ENCODE data around the gene TM9SF4. TPM values are rescaled to one million over a fixed set of nuclear protein-coding genes. Genes with fewer than 3 reads are reported as not detected.

The TM9SF4 gene
- total RNA-seq, 1 donor from 2014 or later: 29.2 TPM

DNA sequence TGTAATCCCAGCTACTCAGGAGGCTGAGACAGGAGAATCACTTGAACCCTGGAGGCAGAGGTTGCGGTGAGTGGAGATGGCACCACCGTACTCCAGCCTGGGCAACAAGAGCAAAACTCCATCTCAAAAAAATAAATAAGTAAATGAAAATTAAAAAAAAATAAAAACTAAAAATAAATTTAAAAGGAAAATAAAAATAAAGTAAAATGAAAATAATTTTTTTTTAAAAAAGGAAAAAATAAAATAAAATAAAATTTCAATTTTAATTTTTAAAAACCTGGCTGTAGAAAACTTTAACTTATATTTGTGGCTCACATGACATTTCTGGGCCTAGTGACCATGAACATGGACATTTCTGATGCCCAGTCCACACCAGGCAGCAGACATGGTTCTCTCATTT lies 41.3 kb upstream of the TM9SF4 start:
- TF ChIP-seq, protein P1, sequence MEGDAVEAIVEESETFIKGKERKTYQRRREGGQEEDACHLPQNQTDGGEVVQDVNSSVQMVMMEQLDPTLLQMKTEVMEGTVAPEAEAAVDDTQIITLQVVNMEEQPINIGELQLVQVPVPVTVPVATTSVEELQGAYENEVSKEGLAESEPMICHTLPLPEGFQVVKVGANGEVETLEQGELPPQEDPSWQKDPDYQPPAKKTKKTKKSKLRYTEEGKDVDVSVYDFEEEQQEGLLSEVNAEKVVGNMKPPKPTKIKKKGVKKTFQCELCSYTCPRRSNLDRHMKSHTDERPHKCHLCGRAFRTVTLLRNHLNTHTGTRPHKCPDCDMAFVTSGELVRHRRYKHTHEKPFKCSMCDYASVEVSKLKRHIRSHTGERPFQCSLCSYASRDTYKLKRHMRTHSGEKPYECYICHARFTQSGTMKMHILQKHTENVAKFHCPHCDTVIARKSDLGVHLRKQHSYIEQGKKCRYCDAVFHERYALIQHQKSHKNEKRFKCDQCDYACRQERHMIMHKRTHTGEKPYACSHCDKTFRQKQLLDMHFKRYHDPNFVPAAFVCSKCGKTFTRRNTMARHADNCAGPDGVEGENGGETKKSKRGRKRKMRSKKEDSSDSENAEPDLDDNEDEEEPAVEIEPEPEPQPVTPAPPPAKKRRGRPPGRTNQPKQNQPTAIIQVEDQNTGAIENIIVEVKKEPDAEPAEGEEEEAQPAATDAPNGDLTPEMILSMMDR (IDR thresholded peaks at IDR 0.05): no peak
- Histone ChIP-seq H3K36me3 (no peaks in the 10 kb centered on the region), H3K27ac (no peak overlapping the region), H3K4me1 (no peaks in the 10 kb centered on the region), H3K9me3 (no peaks in the 10 kb centered on the region), H3K27me3 (no peaks in the 10 kb centered on the region), H3K4me3 (no peak overlapping the region)
- intact Hi-C loops (cut with DNase I): no loop called here
- no peak for DNase-seq (ENCODE audit: low spot score in 2 of 2)

DNA sequence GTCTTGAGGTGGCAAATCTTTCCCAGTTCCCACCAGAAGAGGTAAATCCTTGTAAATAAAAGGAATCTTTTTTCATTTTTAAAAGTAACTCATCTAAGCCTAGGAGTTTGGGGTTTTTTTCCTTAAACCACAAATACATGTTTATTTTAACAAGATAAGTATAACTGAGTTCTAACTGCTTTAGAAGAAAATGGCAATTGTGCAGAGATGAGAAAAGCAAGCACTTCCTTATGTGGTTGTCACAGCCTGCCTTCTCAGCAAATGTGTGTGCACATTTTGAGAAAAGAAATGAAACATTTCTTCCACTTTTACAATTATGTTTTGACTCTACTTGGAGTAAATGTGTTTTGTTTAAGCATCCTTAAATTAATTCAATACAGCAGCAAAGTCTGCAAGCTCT lies 39.8 kb upstream of the TM9SF4 start:
- Histone ChIP-seq H3K9me3 (no peaks in the 10 kb centered on the region), H3K27me3 (no peaks in the 10 kb centered on the region), H3K4me3 (no peak overlapping the region), H3K27ac (no peak overlapping the region), H3K4me1 (no peaks in the 10 kb centered on the region), H3K36me3 (no peaks in the 10 kb centered on the region)
- TF ChIP-seq, protein P1 (IDR thresholded peaks at IDR 0.05): no peak
- DNase-seq (ENCODE audit: low spot score in 2 of 2): no peak
- intact Hi-C loops (cut with DNase I): no loop called here

DNA sequence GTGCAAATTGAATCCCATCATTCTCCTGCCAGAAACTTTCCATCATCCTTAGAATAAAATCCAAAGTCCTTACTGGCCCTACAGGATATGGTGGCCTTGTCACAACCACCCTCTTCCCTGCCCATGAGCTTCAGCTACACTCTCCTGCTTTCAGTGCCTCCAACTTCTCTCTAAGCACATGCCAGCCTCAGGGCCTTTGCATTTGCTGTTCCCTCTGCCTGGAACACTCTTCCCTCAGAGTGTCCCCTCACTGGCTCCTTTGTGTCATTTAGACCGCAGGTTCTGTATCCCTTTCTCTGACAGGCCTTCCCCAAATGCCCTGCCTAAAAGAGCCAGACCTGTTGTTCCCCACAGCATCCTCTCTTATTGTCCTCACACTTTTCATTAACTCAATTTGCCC lies 39.2 kb upstream of the TM9SF4 start:
- no peak overlapping the region for H3K27ac ChIP-seq
- H3K4me3 ChIP-seq: no peak overlapping the region
- no peaks in the 10 kb centered on the region for H3K27me3 ChIP-seq
- no peak for DNase-seq (ENCODE audit: low spot score in 2 of 2)
- H3K4me1 ChIP-seq: no peaks in the 10 kb centered on the region
- H3K36me3 ChIP-seq: no peaks in the 10 kb centered on the region
- no peaks in the 10 kb centered on the region for H3K9me3 ChIP-seq
- TF ChIP-seq, protein P1 (IDR thresholded peaks at IDR 0.05): no peak
- intact Hi-C loops (cut with DNase I): no loop called here

DNA sequence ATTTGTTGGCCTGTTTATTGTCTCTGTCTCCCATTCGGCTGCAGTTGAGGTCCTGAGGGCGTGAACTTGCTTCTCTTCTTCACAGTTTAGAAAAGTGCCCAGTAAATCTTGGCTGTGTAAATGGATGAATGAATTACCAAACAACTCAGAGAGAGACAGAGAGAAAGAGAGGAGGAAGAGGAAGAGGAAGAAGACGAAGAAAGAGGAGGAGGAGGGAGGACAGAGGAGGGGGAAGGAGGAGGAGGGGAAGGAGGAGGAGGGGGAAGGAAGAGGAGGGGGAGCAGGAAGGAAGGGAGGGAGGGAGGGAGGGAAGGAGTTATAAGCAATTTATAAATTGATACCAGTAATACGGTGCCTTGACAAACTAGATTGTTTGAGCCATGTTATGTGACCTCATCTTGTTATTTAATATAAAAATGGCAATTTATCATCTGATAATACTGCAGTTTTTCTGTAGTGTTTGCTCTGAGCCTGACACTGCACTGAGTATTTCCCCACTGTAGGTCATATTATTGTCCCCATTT lies 38.8 kb upstream of the TM9SF4 start:
- no peak for DNase-seq (ENCODE audit: low spot score in 2 of 2)
- no peaks in the 10 kb centered on the region for H3K9me3 ChIP-seq
- TF ChIP-seq, protein P1 (IDR thresholded peaks at IDR 0.05): no peak
- intact Hi-C loops (cut with DNase I): no loop called here
- no peaks in the 10 kb centered on the region for H3K4me1 ChIP-seq
- no peaks in the 10 kb centered on the region for H3K27me3 ChIP-seq
- H3K27ac ChIP-seq: no peak overlapping the region
- no peaks in the 10 kb centered on the region for H3K36me3 ChIP-seq
- H3K4me3 ChIP-seq: no peak overlapping the region

DNA sequence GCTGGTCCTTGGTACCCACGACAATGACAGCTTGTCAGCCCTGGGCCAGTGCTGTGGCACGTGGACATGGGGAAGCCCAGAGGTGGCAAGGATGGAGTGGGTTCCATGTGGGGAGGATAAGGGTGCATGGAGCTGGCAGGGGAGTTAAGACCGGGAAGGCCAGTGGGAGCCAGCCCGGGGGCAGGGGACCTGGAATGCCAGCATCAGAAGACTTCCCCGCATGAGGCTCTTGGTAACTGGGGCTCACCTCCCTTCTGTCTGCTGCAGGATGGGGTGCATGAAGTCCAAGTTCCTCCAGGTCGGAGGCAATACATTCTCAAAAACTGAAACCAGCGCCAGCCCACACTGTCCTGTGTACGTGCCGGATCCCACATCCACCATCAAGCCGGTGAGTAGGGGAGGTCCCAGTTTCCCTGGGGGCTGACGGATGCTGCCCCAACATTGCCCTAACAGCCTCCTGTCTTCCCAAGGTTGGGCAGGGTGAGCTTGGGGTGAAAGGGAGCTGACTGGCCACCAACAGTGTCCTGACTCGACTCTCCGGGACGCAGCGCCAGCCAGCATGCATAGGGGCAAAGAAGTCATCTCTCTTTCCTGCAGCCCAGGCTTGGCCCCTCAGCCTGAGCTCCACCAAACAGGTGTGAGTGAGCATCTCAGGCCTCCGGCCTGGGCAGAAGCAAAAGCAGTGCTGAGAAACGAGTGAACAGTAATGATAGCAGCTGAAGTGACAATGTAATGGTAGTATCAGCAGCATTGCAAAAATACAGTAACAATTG lies 37.9 kb upstream of the TM9SF4 start:
- DNase-seq (ENCODE audit: low spot score in 2 of 2): no peak
- intact Hi-C loops (cut with DNase I): no loop called here
- Histone ChIP-seq H3K9me3 (no peaks in the 10 kb centered on the region), H3K36me3 (no peaks in the 10 kb centered on the region), H3K4me1 (no peaks in the 10 kb centered on the region), H3K27ac (no peak overlapping the region), H3K27me3 (no peaks in the 10 kb centered on the region), H3K4me3 (no peak overlapping the region)
- TF ChIP-seq, protein P1 (IDR thresholded peaks at IDR 0.05): no peak
